HG03280 (cell line): Measurements from ENCODE around the gene DIPK1A.
A peak's percentile ranks its signal among the peaks of the same experiment; 100 is the strongest.

Experiments used
- ATAC-seq: cut with Tn5 transposase; IDR thresholded peaks from one replicate; pipeline ENCODE4 v1.9.1; 2021; ENCODE audit warnings: mild to moderate bottlenecking, moderate library complexity; ENCODE audit not compliant: unreplicated experiment

The DIPK1A gene

DNA sequence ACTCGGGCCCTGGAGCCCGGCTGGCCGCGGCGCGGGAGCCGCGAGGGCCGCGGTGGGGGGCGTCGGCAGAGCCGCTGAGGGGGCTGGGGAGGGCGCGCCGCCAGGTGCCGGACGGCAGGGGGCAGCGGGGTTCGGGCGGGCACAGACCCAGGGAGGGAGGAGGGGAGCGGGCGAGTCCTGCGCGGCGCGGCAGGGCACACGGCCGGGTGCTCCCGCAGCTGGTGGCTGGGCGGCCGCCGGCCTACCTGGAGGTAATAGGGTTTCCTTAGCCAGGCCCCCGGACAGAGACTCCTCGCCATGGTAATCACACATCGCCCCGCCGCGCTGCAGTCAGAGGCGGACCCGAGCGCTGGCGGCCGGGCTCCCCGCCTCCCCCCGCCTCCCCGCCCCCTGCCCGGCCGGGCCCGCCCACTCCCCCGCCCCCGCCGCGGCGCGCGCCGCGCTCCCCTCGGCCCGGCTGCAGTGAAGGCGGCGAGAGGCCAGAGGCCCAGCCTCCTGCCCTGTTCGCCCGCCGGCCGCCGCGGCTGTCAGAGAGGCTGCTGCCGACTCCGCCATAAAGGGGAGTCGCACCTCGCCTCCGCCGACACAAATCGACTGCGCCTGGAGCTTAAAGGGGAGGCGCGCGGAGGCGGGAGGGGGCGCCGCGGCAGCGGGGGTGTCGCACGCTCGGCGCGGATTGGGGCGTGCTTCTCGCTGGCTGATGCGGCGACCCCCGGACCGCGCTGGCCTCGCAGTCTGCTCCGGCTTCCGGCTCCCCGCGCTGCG lies at the start of gene DIPK1A:
TSS of gene DIPK1A (minus strand) at position 332 of the 765 bp plus-strand sequence. CDS start at position 299, 33 bp downstream.
- ATAC-seq = peak; percentile 45

DNA sequence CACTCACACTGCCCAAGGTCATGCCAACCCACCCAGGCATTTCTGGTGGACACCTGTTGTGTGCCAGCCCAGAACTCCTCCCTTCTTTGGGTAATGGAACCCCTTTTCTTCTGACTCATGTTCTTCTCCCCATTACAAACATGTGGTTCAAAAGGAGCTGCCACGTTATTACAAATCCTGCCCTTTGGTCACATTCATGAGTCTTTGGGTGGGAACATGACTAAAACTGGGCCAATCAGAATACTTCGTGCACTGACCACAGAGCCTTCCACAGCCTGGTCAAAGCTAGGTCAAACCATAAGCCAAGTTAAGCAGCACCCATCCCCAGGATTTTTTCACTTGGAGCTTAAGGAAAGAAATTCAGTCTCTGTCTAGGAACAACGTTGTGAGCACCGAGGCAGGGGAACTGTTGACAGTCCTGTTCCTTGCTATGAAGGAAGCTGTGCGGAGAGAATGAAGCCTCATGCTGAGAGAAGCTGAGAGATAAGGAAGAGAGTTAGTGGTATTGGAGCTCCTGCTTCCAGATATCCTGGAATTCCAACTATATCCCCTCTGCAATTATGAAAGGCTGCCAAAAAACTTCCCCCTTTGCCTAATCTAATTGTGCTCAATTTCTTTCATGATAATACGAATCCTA lies 46.8 kb upstream of the DIPK1A start:
- no peak for ATAC-seq

DNA sequence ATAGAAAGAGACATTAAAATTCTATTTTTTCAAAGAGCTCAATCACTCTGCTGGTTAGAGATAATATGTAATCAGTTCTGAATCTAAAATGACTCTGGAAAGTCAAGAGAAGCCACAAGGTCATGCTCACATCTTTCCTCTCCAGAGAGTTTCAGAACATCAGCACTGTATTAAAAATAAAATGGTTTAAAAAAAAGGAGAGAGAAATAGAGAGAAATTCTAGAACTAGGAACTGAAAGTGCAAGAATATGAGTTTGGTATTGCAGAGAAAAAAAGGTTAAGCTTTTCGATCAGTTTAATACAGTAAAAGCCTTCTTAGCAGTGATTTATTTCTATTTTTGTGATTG lies 44.0 kb upstream of the DIPK1A start:
- no peak for ATAC-seq

DNA sequence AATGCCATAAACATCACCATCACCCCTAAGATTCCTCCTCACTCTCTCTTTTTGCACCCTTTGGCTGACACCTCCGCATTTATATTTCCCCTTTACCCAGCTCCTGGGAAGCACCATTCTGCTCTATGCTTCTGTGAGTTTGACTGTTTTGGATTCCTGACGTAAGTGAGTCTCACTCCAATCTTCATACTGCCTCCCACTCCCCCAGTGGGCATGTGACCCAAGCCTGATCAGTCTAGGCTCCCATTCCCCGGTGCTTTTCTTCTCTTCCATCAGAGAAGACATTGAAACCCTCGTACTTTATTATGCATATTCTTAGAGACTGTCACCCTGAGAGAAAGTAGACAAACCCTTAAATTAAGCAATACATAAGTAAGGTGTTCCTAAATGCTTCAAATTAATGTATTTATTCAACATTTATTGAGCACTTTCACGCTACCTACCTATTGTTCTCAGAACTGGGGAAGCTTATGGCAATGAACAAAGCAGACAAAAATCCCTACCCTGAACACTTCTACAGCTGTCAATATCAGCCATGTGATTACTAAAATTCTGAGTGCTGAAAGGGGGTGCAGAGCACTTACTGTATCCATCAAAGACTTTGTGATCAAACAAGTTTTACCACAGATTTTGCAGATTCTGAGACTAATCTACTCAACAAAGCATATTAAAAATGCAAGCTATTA lies 43.4 kb upstream of the DIPK1A start:
- ATAC-seq = no peak

DNA sequence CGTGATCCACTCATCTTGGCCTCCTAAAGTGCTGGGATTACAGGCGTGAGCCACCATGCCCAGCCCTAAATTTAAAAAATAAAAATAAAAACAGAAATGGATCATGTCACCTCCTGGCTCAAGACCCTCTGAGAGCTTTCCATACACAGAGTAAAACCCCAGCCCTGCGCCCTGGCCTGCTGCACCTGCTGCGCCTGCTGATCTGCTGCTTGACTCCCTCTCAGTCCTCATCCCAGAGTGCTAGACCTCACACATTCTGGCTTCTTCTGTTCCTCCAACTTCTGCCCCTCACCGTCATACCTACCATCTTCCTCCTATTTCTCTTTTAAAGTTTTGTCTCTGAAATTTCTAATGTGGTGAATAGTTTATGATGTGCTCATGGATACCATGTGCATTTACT lies 42.7 kb upstream of the DIPK1A start:
- no peak for ATAC-seq

DNA sequence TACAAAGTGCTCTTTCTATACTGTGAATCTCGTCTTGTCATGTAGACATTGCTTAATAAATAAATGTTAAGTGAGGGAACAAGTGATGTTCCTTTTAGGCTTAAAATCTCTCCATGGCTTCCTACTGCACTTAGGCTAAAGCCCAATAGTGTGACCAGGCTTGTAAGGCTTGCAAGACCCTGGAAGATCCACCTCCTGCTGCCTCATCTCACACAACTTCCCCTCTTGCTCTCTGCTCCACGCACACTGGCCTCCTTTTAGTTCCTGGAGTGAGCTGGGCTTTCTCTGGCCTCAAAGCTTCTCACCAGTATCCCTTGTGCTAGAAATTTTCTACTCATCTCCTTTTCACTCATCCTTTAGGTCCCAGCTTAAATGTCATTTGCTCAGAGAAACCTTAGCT lies 41.5 kb upstream of the DIPK1A start:
- ATAC-seq = no peak

DNA sequence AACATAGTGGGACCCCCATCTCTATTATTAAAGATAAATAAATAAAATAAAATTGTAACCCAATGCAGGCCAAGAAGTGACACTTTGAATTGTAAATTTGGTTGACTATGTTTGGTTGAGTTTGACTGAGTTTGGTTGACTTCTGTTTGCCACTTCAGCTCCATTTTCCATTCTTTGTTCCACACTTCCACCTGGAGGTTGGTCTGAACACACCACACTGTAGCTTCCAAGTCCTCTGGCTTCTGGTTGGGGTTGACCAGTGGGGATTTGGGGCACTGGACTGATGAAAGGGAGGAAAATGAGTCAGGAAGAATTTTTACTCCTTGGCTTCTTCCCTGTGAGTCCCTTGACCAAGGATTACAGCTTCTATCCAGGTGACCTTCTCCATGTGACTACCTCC lies 40.6 kb upstream of the DIPK1A start:
- no peak for ATAC-seq

DNA sequence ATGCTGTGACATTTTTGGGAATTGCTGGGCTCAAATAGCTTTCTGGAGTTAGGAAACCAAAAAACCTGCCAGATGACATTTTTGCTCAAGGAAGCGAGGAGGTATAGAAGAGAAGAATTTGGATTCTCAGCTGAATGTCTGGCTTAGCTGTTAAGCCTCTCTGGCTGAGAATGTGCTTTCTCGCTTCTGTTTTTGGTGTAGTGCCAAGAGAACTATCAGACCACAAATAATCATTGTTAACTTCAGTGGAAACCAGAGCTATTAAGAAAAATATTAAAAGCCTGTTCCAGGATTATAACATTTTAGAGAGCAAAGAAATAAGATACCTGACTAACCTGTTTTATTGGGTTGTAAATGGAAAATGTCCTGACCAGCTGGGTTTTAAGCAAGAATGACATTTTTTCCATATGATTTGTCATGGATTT lies 39.5 kb upstream of the DIPK1A start:
- ATAC-seq = no peak

DNA sequence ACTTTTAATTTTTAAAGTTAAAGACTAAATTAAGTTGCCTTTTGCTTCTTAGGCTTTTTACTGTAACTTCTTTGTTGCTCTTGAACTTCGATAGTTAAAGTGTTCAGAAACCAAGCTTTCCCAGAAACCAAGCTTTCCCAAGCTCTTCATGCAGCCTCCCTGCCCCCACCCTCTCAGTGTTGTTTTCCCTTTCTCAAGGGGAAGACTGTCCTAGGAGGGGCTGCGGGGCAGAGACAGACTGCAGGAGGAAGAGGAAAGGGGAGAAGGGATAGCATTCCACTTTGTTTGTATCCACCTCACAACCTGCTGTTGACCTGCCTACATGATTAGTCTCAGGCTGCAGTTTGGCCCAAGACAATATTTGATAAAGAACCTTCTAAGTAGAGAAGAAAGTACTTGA lies 39.0 kb upstream of the DIPK1A start:
- ATAC-seq = no peak

DNA sequence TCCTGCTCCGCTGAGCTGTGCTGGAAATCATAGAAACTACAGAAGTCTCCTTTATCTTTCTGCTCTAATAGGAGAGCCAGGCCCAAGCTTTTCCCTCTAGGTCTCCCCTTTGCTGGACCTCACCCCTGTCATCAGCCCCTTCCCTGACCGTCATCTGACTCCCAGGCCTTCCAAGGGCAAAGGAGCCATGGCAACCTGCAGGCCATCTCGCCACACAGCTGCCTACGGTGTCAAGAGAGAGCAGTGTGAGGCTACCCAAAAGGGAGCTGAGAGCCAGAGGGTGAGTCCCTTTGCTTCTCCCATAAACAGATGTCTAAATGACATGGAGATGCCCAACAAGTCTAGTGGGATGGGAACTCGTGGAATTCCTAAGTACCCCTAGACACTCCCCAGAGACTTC lies 37.6 kb upstream of the DIPK1A start:
- no peak for ATAC-seq

DNA sequence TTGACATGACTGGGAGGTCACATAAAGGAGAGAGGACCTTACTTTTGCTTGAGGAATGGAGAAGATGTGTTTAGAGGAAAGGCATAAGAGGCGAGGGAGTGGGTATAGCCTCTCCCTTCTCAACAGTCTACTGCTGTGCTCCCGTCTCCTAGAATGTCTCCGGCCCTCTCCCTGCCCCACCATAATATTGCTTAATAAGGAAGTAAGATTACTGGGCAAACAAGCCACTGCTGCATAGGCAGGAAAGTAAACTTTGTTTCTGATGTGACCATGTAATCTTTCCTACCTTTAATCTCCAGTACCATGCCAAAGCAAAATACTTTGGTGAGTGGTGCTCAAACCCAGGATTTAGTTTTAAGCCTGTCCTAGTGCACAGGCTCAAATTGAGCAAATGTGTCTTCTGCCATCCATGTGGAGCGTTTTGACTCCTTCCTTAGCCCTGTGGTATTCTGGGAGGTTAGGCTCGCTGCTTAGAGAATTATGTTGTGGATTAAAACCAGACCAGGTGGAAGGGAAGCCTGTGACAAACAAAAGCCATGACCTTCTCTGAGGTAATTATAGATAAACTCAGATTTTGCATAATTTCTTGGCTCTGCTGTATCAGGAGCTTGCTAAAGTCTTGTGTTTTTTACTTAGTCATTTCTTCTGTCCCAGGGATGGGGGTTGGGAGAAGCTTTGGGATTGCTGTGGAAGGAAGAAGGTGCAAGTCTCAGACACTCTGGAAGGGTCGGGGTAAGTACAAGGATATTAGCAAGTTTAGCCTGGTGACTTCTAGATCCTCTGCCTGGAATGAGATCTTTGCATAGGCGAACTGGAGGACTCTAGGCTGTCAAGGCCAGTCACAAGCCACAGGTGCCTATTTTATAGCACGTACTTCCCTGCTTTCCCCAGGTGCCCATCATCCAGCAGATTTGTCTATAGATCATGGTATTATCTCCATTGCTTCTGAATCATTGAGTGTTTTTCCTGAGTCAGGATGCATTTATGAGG lies 34.5 kb upstream of the DIPK1A start:
- ATAC-seq = no peak

DNA sequence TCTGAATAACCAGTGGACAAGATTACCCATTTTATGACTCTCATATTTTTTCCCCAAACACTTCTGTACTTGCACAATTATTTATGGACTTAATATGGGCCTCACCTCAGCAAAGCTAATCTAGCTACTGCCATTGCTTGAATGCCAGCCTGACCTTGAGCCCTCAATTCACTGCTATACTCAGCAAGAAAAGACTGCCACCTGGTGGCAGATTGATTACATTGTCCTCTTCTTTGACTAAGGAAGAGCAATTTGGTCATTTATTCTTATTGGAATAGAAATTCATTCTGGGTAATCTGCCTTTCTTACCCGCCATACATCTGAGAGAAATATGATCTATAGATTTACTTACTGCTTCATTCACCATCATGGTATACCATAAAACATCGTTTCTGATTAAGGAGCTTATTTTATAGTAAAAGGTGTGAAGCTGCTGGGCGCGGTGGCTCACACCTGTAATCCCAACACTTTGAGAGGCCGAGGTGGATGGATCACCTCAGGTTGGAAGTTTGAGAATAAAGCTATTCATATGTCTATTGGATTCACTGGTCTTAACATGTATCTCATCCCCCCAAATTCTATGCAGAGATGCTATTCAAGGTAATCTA lies 32.9 kb upstream of the DIPK1A start:
- ATAC-seq = no peak

DNA sequence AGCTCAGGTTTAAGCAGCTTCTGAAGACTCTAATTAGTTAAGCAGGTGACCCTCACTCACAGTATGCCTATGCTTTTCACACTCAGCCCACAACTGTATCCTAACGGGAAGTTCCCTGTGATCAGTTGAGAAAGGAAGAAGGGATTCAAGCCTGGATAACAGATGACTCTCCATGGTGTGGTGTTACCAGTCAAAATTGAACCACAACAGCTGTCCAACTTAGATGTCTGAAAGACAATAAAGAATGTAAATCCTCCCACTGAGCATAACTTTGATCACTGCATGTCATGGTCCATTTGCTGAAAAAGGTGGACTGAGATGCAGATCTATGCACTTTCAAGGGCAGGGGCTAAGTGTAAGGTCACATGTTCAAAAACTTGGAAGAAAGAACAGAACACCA lies 32.3 kb upstream of the DIPK1A start:
- no peak for ATAC-seq

DNA sequence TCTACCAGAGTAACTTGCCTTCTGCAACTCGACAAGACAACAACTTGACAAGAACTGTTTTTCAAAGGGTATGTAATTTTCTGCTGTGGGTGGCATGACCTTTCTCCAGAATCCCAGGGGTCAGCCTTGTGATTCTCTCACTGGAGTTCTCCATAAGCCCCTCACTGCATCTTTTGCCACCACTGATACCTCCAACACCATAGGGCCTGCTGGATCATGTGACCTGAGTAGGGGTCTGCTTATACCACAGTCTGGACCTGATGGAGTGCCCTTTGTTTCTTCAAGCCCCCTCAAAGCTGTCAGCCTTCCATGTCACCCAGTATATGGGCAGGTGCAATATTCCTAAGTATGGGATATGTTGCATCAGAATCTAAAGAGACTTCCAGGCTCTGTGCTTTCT lies 31.6 kb upstream of the DIPK1A start:
- ATAC-seq = no peak

DNA sequence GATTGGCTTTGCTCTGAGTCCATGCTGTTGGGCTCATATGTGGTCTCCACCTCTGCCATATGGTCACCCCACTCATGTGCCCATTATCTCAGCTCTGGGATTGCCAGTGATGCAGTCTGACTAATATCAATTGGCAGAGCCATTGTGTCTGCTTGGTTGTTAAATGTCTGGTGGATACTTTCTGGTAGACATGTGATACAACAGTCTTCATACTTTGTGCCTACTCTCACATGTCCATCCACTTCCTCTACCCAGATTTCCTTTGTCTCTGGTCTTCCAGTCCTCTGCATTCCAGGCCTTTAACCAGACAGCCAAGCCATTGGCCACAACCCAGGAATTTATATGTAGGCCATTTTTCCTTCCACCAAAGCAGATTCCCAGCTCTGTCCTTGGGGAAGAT lies 30.8 kb upstream of the DIPK1A start:
- no peak for ATAC-seq

DNA sequence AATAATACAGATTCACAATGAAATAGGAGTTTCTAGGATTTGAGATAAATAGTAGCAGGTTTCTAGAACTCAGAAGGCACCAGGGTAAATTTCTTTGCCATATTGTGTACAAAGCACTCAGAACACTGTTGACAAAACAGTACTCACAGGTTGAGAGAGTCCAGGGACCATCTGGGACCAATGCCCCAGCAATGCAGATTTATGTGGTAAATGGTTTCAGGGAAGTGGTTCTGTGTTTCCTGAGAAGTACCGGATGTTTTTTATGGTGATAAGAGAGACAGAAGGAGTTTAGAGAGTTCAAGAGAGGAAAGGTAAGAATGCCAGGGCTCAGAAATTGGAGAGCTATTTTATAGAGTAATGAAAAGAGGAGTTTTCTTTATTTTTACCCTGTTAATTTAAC lies 29.6 kb upstream of the DIPK1A start:
- ATAC-seq = no peak

DNA sequence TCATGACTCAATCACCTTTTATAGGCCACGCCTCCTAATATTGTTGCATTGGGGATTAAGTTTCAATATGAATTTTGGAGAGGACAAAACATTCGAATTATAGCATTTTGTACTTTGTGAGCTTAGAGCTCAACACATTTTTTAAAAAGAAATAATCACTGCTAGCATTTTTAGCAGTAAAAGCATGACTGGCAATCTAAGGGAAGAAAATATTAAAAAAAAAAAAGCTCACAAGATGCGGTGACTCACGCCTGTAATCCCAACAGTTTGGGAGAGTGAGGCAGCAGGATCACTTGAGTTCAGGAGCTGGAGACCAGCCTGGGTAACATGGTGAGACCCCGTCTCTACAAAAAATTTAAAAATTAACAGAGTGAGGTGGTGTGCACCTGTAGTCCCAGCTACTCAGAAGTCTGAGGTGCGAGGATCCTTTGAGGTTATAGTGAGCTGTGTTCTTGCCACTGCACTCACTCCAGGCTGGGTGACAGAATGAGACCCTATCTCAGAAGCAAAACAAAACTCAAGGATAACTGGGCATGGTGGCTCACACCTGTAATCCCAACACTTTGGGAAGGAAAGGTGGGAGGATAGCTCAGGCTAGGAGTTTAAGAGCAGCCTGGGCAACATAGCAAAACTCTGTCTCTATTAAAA lies 28.8 kb upstream of the DIPK1A start:
- no peak for ATAC-seq

DNA sequence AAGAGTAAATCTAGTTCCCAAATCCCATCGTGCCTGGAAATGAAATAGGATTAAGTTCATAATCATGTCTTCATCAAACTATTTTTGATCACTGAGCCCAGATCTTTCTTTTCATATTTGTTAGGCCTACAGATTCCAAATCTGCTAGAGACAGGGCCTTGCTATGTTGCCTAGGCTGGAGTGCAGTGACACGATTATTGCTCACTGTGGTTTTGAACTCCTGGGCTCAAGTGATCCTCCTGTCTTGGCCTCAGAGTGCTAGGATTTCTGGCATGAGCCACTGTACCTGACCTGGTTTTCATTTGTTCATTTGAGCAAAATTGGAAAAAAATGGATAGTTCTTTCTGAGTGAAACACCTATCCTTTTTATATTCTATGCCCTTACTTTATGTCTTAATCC lies 28.0 kb upstream of the DIPK1A start:
- no peak for ATAC-seq

DNA sequence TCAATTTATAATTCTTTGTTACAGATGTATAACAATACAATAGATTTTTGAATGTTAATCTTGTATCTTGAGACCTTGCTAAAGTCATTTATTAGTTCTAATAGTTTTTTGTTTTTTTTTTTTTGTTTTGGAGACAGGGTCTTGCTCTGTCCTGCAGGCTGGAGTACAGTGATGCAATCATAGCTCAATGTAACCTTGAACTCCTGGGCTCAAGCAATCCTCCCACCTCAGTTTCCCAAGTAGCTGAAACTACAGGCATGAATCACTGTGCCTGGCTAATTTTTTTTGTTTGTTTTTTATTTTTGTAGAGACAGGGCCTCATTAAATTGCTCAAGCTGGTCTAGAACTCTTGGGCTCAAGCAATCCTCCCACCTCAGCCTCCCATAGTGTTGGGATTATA lies 26.2 kb upstream of the DIPK1A start:
- no peak for ATAC-seq

DNA sequence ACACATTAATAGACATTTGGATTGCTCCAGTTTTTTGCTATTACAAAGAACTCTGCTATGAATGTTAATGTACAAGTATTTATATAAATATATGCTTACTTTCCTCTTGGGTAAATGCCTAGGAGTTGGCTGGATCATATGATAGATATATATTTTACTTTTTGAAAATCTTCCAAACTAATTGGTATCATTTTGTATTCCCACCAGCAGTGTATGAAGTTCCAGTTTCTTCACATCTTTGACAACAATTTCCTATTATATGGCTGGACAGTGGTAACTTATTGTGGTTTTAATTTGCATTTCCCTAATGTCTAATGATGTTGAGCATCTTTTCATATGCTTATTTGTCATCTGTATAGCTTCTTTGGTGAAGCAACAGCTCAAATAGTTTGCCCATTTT lies 23.8 kb upstream of the DIPK1A start:
- ATAC-seq = no peak
